Measurements from ENCODE around the gene RARA.

Gene RARA

GRCh38 chr17:40330850-40331470 lies 22.0 kb downstream of the RARA start:
- DNase-seq, result no peak

- no peak for DNase-seq
Measured at GRCh38 chr17:40331743-40332641, 23.0 kb downstream of the RARA start.

DNA sequence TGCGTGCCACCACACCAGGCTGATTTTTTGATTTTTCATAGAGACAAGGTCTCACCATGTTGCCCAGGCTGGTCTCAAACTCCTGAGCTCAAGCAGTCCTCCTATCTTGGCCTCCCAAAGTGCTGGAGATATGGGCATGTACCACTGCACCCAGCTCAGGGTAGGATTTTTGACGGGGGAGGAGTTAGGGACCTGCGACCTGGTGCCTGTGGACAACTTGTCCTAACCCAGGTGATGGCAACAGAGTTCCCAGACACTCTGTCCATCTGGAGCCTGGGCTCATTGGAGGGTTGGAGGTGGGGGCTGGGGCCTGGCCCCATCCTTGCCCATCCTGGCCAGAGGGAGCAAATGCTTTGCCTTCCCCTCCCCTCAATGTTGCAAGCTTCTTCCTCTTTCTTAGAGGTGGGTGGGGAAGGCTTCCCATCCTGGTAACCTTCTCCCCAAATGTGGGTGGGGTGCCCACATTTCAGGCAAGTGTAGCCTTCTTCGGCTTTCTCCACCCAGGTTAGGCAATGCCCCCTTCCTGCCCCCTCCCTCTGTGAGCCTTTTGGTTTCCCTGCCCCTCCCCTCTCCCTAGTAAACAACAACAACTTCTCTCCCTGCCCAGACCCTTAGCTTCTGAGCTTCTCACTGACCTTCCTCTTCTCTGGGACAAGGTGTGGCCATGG lies 24.9 kb downstream of the RARA start:
- DNase-seq, result no peak

DNA sequence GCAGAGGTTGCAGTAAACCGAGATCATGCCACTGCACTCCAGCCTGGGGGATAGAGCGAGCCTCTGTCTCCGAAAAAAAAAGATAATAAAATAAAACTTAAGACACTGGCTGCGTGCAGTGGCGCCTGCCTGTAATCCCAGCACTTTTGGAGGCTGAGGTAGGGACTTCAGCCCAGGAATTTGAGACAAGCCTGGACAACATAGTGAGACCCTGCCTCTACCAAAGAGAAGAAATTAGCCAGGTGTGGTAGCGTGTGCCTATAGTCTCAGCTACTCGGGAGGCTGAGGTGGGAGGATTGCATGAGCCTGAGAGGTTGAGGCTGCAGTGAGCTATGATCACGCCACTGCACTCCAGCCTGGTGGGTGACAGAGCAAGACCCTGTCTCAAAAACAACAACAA lies 26.6 kb downstream of the RARA start:
- DNase-seq, result no peak

DNA sequence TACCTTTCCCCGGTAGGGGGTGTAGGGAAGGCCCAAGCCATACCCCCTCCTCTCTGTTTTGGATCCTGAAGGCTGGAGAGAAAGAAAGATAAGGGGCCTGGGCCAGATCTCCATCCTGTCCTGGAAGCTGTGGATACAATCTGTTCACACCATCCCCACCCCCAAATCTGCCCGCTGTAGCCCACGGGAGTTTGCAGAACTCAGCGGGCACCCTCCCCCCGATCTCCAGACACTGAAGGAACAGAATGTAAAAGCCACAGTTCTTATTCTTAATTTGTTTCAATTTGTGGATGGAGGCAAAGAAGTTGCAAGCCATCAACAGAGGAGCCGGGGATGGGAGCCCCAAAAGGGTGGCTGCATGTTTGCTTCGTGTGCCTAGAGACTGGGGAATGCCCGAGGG lies 28.4 kb downstream of the RARA start:
- DNase-seq, result no peak

- peak; percentile 43 for DNase-seq
Measured at GRCh38 chr17:40338058-40338457, 29.1 kb downstream of the RARA start.

DNA sequence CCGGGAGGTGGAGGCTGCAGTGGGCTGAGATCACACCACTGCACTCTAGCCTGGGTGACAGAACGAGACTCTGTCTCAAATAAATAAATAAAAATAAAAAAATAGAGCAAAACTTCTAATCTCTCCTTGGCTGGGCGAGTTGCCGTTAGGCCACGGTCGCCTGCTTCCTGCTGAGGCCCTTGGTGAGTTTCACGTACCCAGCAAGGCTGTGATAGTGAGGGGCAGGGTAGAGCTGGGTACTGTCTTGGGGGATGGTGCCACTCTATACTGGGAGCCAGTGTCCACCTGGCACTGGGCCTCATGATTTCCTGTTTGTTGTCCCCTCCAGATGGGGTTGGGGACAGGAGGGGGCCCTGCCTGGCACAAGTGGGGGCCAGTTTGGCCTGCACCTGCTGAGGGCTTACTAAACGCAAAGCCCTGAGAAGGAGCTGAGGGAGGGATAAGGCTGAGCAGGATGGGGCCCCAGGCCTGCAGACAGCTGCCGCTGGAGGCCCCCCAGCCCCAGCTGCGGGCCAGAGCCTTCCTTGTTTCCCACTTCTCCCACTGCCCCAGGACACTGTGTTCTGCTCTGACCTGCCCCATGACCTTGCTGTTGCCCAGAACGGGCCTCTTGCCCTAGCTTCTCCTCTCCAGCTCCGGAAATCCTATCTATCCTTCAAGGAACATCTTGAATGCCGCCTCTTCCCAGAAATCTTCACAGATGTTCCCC lies 30.1 kb downstream of the RARA start:
- no peak for DNase-seq

- DNase-seq, result no peak
Measured at GRCh38 chr17:40340327-40340726, 31.3 kb downstream of the RARA start.

GRCh38 chr17:40340880-40341807 lies 32.2 kb downstream of the RARA start:
- peak; percentile 93 for DNase-seq

- peak; percentile 50 for DNase-seq
Measured at GRCh38 chr17:40341808-40342503, 33.0 kb downstream of the RARA start.

DNA sequence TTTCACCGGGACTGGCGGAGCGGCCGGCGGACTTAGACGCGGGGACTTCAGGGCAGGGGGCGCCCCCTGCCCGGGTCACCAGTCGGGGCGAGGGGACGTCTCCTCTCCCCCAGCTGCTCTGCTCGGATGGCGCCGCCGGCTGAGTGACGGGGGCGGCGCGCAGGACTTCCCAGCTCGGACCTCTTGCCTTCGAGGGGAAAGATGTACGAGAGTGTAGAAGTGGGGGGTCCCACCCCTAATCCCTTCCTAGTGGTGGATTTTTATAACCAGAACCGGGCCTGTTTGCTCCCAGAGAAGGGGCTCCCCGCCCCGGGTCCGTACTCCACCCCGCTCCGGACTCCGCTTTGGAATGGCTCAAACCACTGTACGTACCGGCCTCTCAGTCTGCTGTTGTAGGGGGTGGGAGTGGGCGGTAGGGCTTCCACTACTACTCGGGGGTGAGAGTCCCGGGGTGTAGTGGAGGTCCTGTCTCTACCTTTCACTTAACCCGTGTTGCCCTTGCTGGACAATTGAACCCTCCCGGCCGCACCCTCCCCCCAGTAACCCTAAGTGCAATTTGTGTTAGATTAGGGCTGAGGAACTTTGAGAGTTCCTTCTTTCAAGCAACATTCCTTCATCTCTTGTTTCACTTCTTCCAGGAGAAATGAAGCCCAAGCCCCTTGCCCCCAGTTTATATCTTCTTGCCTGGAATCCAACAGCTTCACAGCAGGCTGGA lies 33.7 kb downstream of the RARA start:
- DNase-seq, result no peak

GRCh38 chr17:40343219-40344119 lies 34.5 kb downstream of the RARA start:
- no peak for DNase-seq

GRCh38 chr17:40344421-40345160 lies 35.6 kb downstream of the RARA start:
- no peak for DNase-seq

DNA sequence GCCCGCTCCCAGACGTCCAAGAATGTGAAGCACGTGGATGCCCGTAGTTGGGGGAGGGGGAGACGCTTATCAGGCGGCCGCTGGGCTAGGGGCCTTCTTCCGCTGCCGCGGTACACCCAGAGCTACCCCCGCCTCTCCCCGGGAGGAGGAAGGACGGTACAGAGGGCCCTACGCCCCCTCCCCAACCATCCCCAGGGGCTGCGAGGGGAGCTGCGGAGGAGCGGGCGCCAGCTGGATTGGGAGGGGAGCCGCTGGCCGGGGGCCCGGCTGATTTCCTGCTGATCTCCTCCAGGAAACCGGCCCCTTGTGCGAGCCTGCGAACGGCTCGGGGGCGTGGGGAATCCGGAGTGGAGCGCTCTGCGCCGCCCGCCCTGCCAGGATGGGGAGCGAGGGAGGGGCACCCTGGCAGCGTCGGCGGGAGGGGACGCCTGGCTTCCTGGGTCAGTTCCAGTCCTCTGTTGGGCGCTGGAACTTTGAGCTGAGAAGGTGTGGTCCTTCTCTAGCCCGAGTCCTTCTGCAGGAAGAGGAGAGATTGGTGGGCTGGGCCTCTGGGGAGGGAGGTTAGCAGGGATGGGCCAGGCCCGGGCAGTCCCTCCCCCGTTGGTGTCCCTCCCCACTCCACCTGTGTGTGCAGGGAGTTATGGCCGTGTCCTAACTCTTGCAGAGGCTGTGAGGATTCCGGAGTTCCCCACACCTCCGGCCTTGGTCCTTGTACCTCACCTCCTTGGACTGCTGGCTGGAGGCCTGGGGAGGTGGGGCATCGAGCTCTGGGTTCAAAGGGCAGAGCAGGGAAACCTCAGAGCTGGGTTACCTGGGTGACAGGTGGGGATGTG lies 36.4 kb downstream of the RARA start:
- DNase-seq, result peak; percentile 54

- DNase-seq, result no peak
Measured at GRCh38 chr17:40345994-40346764, 37.2 kb downstream of the RARA start.

- DNase-seq, result peak; percentile 41
Measured at GRCh38 chr17:40346765-40347158, 37.8 kb downstream of the RARA start.
